ENCODE results near the gene SHISA6.

- TF ChIP-seq POLR2AphosphoS5 (IDR thresholded peaks at IDR 0.05; ENCODE audit: low read depth, low read length) (no peak), TAF1 (IDR thresholded peaks at IDR 0.05; ENCODE audit: borderline replicate concordance, insufficient read depth, low read length) (no peak), SIN3A (IDR thresholded peaks at IDR 0.05; ENCODE audit: borderline replicate concordance, insufficient read depth, low read length) (no peak), FOXP2 (optimal IDR thresholded peaks at IDR 0.05; ENCODE audit: borderline replicate concordance, extremely low read depth, extremely low read length, insufficient read depth) (no peak), REST (IDR thresholded peaks at IDR 0.05; ENCODE audit: insufficient read depth in 1 of 2, low read depth in 2 of 2, low read length in 2 of 2) (no peak)
Measured at GRCh38 chr17:11363565-11364117, 122.6 kb downstream of the SHISA6 start.

Measured in PFSK-1 (cell line).